HepG2 (cell line): Measurements from ENCODE around the gene TCOF1. TPM values are rescaled to one million over a fixed set of nuclear protein-coding genes. Genes with fewer than 3 reads are reported as not detected.

Experiments used
- BCL6 ChIP-seq: IDR thresholded peaks from 2 replicates; pipeline ENCODE4 v1.6.1; 2016; ENCODE audit warnings: missing genetic modification reagents, missing compliant biosample characterization
- CC2D1A ChIP-seq: sonication (generic); formaldehyde crosslinking; IDR thresholded peaks from 2 replicates; pipeline ENCODE4 v1.8.1; 2023; ENCODE audit warnings: mild to moderate bottlenecking, missing genetic modification reagents
- FOXO1 ChIP-seq: sonication (generic); formaldehyde crosslinking; IDR thresholded peaks from 2 replicates; pipeline ENCODE4 v1.4.0; 2020; ENCODE audit warnings: missing genetic modification reagents
- GABPB1 ChIP-seq: IDR thresholded peaks from 2 replicates; pipeline ENCODE4 v1.6.1; 2016; ENCODE audit warnings: mild to moderate bottlenecking, missing genetic modification reagents, moderate library complexity, missing compliant biosample characterization
- KDM2A ChIP-seq: sonication (generic); formaldehyde crosslinking; IDR thresholded peaks from 2 replicates; pipeline ENCODE4 v1.4.0; 2020; ENCODE audit warnings: low read depth, missing genetic modification reagents, borderline replicate concordance
- MED13 ChIP-seq: sonication (generic); formaldehyde crosslinking; IDR thresholded peaks from 2 replicates; pipeline ENCODE4 v1.5.0; 2020; ENCODE audit warnings: missing genetic modification reagents
- MEIS1 ChIP-seq: sonication (generic); formaldehyde crosslinking; IDR thresholded peaks from 2 replicates; pipeline ENCODE4 v1.9.0; 2021; ENCODE audit warnings: mild to moderate bottlenecking, missing genetic modification reagents, moderate library complexity, borderline replicate concordance
- MYNN ChIP-seq: sonication (generic); formaldehyde crosslinking; IDR thresholded peaks from 2 replicates; pipeline ENCODE4 v1.4.0; 2020; ENCODE audit warnings: mild to moderate bottlenecking, low read depth, missing genetic modification reagents
- NBN ChIP-seq: fragments of 450-650 bp; conservative IDR thresholded peaks from 2 replicates; pipeline ENCODE4 v1.6.1; 2017
- NFKBIZ ChIP-seq: IDR thresholded peaks from 2 replicates; pipeline ENCODE4 v1.6.1; 2018; ENCODE audit warnings: missing genetic modification reagents, missing compliant biosample characterization
- NR2F6 ChIP-seq, 2 experiments: IDR thresholded peaks; 2 replicates each; pipeline ENCODE4 v1.6.1; 2016; ENCODE audit warnings: antibody characterized with exemption in 1 of 2, mild to moderate bottlenecking in 1 of 2
- PCBP2 ChIP-seq: fragments of 200-400 bp; formaldehyde crosslinking; optimal IDR thresholded peaks from 2 replicates; pipeline ENCODE3; 2018; ENCODE audit warnings: low read length, low read depth; ENCODE audit not compliant: poor library complexity, severe bottlenecking
- TBX2 ChIP-seq: sonication (generic); formaldehyde crosslinking; IDR thresholded peaks from 2 replicates; pipeline ENCODE4 v1.5.0; 2020; ENCODE audit warnings: missing genetic modification reagents, mild to moderate bottlenecking, borderline replicate concordance
- ZC3H13 ChIP-seq: sonication (generic); formaldehyde crosslinking; IDR thresholded peaks from 2 replicates; pipeline ENCODE4 v1.8.1; 2023; ENCODE audit warnings: mild to moderate bottlenecking, missing genetic modification reagents, moderate library complexity
- ZNF17 ChIP-seq: sonication (generic); formaldehyde crosslinking; IDR thresholded peaks from 2 replicates; pipeline ENCODE4 v1.5.0; 2020; ENCODE audit warnings: mild to moderate bottlenecking, missing genetic modification reagents
- ZNF367 ChIP-seq: sonication (generic); formaldehyde crosslinking; IDR thresholded peaks from 2 replicates; pipeline ENCODE4 v1.4.0; 2020; ENCODE audit warnings: missing genetic modification reagents, borderline replicate concordance
- ZNF451 ChIP-seq: sonication (generic); formaldehyde crosslinking; IDR thresholded peaks from 2 replicates; pipeline ENCODE4 v1.5.0; 2020; ENCODE audit warnings: mild to moderate bottlenecking, missing genetic modification reagents
- ZNF496 ChIP-seq: sonication (generic); formaldehyde crosslinking; IDR thresholded peaks from 2 replicates; pipeline ENCODE4 v1.8.1; 2023; ENCODE audit warnings: mild to moderate bottlenecking, moderate library complexity, missing genetic modification reagents; ENCODE audit not compliant: insufficient replicate concordance
- ZNF563 ChIP-seq: sonication (generic); formaldehyde crosslinking; IDR thresholded peaks from 2 replicates; pipeline ENCODE4 v1.8.0; 2022; ENCODE audit warnings: mild to moderate bottlenecking, moderate library complexity, missing genetic modification reagents
- ZNF790 ChIP-seq: sonication (generic); formaldehyde crosslinking; IDR thresholded peaks from 2 replicates; pipeline ENCODE4 v1.8.0; 2022; ENCODE audit warnings: missing genetic modification reagents, mild to moderate bottlenecking, borderline replicate concordance
- polyA plus RNA-seq, 8 experiments: library from polyadenylated mRNA; depleted of rRNA in 3 of 8; stranded (reverse) in 7 of 8; unstranded in 1 of 8; fragments of >200 nt; fragmentation: Illumina TruSeq in 4 of 8; extraction: Trizol in 4 of 8; gene quantifications; 2 replicates each; pipeline versions ENCODE4 v1.2.1 to v1.2.3, GENCODE V29; 2011 to 2016; ENCODE audit warnings: low read depth in 4 of 8, missing spikeins in 1 of 8, mixed read lengths in 1 of 8; ENCODE audit not compliant: insufficient read depth in 1 of 8
- total RNA-seq, 5 experiments: library from RNA; depleted of rRNA; stranded (reverse); fragments of >200 nt; fragmentation: Illumina TruSeq; extraction: Trizol; gene quantifications; 2 replicates each; pipeline ENCODE4 v1.2.3, GENCODE V29; 2016; ENCODE audit warnings: low read depth in 1 of 5
- TF ChIP-seq, protein P1 (sequence below): sonication (generic); formaldehyde crosslinking; IDR thresholded peaks from 2 replicates; pipeline ENCODE4 v1.4.0; 2020; ENCODE audit warnings: missing genetic modification reagents
- TF ChIP-seq, protein P2 (sequence below): sonication (generic); formaldehyde crosslinking; IDR thresholded peaks from 2 replicates; pipeline ENCODE4 v1.4.0; 2020; ENCODE audit warnings: missing genetic modification reagents
- TF ChIP-seq, protein P3 (sequence below): sonication (generic); formaldehyde crosslinking; IDR thresholded peaks from 2 replicates; pipeline ENCODE4 v1.5.1; 2020; ENCODE audit warnings: mild to moderate bottlenecking, missing genetic modification reagents

The TCOF1 gene
- total and polyA plus RNA-seq, 2 of the 13 experiments (the other 11 are each of a cell fraction or from before 2014, with no cell fraction given), result 10.1 to 41.6 TPM

DNA sequence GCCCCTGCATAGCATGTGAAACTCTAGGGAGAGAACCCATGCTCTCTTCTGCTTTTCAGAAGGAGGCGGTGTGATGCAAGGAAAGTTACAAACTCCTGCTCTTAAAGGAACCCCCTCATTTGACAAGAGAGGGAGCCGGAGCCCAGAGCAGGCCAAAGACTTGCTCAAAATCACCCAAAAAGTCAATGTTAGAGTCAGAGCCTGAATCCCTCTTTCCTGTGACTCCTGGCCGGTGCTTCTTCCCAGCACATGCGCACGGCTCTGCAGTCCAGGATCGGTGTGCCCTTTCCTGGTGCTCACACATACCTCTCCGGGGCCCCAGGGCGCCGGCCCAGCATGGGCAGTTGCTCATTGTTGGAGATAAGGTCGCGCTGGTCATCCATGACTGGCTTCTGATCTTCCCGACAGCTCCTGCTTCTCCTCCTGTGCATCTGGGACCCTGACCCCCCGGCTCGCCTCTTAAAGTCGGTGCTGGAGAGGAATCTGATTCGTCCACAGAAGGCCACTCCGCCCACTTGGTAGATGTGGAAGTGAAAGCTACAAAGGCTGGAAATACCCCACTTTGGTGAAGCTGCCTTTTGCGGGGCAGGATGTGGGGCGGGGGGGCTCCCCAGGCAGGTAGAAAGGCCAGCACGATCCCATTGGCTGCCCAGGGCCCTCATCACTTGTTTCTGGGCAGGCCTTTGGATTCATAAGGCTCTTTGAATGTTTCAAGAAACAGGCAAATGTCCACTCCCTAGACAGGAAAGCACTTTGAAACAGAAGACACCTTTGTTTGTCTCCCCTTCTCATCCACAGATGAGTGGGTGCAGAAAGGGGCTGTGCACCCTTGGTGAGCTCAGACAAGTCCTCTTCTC lies 55.0 kb downstream of the TCOF1 start, which contains the start of gene CD74 (continued):
- TF ChIP-seq TBX2 (CRISPR knock-in tag) (peak; percentile 60; the same call in 1 of the 2 replicates), NR2F6 (IDR thresholded peaks at IDR 0.05) (peak; percentile 68; the same call in 1 of the 2 replicates), NR2F6 (CRISPR knock-in tag; IDR thresholded peaks at IDR 0.05) (peak; percentile 60; the same call in 1 of the 2 replicates), ZNF367 (CRISPR knock-in tag) (no peak), GABPB1 (CRISPR knock-in tag) (peak; percentile 49; the same call in 1 of the 2 replicates), ZNF563 (no peak), PCBP2 (no peak), CC2D1A (no peak), FOXO1 (CRISPR knock-in tag) (no peak), ZNF790 (no peak), NBN (no peak), ZNF17 (no peak), BCL6 (CRISPR knock-in tag) (peak; percentile 46; the same call in 1 of the 2 replicates), ZC3H13 (CRISPR knock-in tag) (no peak), KDM2A (no peak), MYNN (no peak), ZNF496 (CRISPR knock-in tag) (no peak), NFKBIZ (CRISPR knock-in tag) (no peak), MED13 (CRISPR knock-in tag) (no peak), MEIS1 (CRISPR knock-in tag) (0 out of 2 replicates have a peak, but pooled peaks have one; percentile 70), ZNF451 (CRISPR knock-in tag) (no peak)
- TF ChIP-seq, protein P1, sequence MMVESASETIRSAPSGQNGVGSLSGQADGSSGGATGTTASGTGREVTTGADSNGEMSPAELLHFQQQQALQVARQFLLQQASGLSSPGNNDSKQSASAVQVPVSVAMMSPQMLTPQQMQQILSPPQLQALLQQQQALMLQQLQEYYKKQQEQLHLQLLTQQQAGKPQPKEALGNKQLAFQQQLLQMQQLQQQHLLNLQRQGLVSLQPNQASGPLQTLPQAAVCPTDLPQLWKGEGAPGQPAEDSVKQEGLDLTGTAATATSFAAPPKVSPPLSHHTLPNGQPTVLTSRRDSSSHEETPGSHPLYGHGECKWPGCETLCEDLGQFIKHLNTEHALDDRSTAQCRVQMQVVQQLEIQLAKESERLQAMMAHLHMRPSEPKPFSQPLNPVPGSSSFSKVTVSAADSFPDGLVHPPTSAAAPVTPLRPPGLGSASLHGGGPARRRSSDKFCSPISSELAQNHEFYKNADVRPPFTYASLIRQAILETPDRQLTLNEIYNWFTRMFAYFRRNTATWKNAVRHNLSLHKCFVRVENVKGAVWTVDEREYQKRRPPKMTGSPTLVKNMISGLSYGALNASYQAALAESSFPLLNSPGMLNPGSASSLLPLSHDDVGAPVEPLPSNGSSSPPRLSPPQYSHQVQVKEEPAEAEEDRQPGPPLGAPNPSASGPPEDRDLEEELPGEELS (CRISPR knock-in tag), result no peak
- TF ChIP-seq, protein P2, sequence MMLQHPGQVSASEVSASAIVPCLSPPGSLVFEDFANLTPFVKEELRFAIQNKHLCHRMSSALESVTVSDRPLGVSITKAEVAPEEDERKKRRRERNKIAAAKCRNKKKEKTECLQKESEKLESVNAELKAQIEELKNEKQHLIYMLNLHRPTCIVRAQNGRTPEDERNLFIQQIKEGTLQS, result peak; percentile 27; the same call in 1 of the 2 replicates
- TF ChIP-seq, protein P3, sequence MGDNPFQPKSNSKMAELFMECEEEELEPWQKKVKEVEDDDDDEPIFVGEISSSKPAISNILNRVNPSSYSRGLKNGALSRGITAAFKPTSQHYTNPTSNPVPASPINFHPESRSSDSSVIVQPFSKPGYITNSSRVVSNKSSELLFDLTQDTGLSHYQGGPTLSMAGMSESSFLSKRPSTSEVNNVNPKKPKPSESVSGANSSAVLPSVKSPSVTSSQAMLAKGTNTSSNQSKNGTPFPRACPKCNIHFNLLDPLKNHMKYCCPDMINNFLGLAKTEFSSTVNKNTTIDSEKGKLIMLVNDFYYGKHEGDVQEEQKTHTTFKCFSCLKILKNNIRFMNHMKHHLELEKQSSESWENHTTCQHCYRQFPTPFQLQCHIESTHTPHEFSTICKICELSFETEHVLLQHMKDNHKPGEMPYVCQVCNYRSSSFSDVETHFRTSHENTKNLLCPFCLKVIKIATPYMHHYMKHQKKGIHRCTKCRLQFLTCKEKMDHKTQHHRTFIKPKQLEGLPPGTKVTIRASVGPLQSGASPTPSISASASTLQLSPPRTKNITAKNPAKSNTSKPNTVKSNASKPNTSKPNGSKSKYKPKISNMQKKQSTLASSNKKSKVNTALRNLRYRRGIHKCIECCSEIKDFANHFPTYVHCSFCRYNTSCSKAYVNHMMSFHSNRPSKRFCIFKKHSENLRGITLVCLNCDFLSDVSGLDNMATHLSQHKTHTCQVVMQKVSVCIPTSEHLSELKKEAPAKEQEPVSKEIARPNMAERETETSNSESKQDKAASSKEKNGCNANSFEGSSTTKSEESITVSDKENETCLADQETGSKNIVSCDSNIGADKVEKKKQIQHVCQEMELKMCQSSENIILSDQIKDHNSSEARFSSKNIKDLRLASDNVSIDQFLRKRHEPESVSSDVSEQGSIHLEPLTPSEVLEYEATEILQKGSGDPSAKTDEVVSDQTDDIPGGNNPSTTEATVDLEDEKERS (CRISPR knock-in tag), result no peak
